Measurements from ENCODE around the gene BBS1. TPM values are rescaled to one million over a fixed set of nuclear protein-coding genes. Genes with fewer than 3 reads are reported as not detected.

BBS1 gene
- total RNA-seq, 1 donor from 2014 or later = 43.6 TPM

- TF ChIP-seq CTCF (conservative IDR thresholded peaks at IDR 0.05; ENCODE audit: low read depth, low read length) = no peak
- no peak overlapping the region for H3K4me3 ChIP-seq (ENCODE audit: low read depth, low read length)
These were observed 13.2 kb upstream of the BBS1 start for GRCh38 chr11:66497206-66497605.

GRCh38 chr11:66498506-66498905, 11.9 kb upstream of the BBS1 start:
- DNase-seq (ENCODE audit: low read depth) = no peak
- TF ChIP-seq CTCF (conservative IDR thresholded peaks at IDR 0.05; ENCODE audit: low read depth, low read length) = no peak
- H3K4me3 ChIP-seq (ENCODE audit: low read depth, low read length) = no peak overlapping the region

More at GRCh38 chr11:66497206-66497605, 13.2 kb upstream of the BBS1 start:
- no peak for DNase-seq (ENCODE audit: low read depth)

- no peak for DNase-seq (ENCODE audit: low read depth)
- H3K4me3 ChIP-seq (ENCODE audit: low read depth, low read length) = no peak overlapping the region
- no peak for TF ChIP-seq CTCF (conservative IDR thresholded peaks at IDR 0.05; ENCODE audit: low read depth, low read length)
These were observed 5.1 kb upstream of the BBS1 start for GRCh38 chr11:66505276-66505816.

GRCh38 chr11:66509131-66509561, 1.3 kb upstream of the BBS1 start:
- DNase-seq (ENCODE audit: low read depth) = no peak
- H3K4me3 ChIP-seq (ENCODE audit: low read depth, low read length) = no peak overlapping the region
- no peak for TF ChIP-seq CTCF (conservative IDR thresholded peaks at IDR 0.05; ENCODE audit: low read depth, low read length)

- H3K4me3 ChIP-seq (ENCODE audit: low read depth, low read length) = peak overlapping the region; percentile 97
- DNase-seq (ENCODE audit: low read depth) = no peak
- no peak for TF ChIP-seq CTCF (conservative IDR thresholded peaks at IDR 0.05; ENCODE audit: low read depth, low read length)
These were observed 530 bp downstream of the BBS1 start for GRCh38 chr11:66510990-66511339.

GRCh38 chr11:66523611-66524010, 13.2 kb downstream of the BBS1 start:
- H3K4me3 ChIP-seq (ENCODE audit: low read depth, low read length) = no peak overlapping the region
- TF ChIP-seq CTCF (conservative IDR thresholded peaks at IDR 0.05; ENCODE audit: low read depth, low read length) = no peak
- DNase-seq (ENCODE audit: low read depth) = no peak

- TF ChIP-seq CTCF (conservative IDR thresholded peaks at IDR 0.05; ENCODE audit: low read depth, low read length) = no peak
- H3K4me3 ChIP-seq (ENCODE audit: low read depth, low read length) = no peak overlapping the region
- DNase-seq (ENCODE audit: low read depth) = no peak
These were observed 14.0 kb downstream of the BBS1 start for GRCh38 chr11:66524304-66525040.

Measured in epithelial cell of proximal tubule (primary cell).